Smooth muscle cell (in vitro differentiated cells): ENCODE measurements around the gene SBK2. TPM values are rescaled to one million over a fixed set of nuclear protein-coding genes. Genes with fewer than 3 reads are reported as not detected.

Experiments
- DNase-seq: peaks from one replicate; lab custom pipeline; 2025; ENCODE audit not compliant: unreplicated experiment; lab: John Stamatoyannopoulos, UW
- H2AFZ ChIP-seq: fragments of 200-600 bp; sonication (generic); 2 replicates; pipeline ENCODE4 v1.6.0; 2016; ENCODE audit warnings: antibody characterized with exemption, low read depth, mild to moderate bottlenecking
- H3F3A ChIP-seq: fragments of 200-600 bp; sonication (generic); 2 replicates; pipeline ENCODE4 v1.6.0; 2017; ENCODE audit warnings: antibody characterized with exemption, low read depth
- H3K27ac ChIP-seq: fragments of 200-600 bp; sonication (generic); 2 replicates; pipeline ENCODE4 v1.5.1; 2016; ENCODE audit warnings: low read depth, mild to moderate bottlenecking
- H3K27me3 ChIP-seq: fragments of 200-600 bp; sonication (generic); 2 replicates; pipeline ENCODE4 v1.6.1; 2016; ENCODE audit warnings: low read depth, mild to moderate bottlenecking
- H3K36me3 ChIP-seq: fragments of 200-600 bp; sonication (generic); 2 replicates; pipeline ENCODE4 v1.5.1; 2016; ENCODE audit warnings: low read depth
- H3K4me1 ChIP-seq: fragments of 200-600 bp; sonication (generic); 2 replicates; pipeline ENCODE4 v1.5.1; 2016; ENCODE audit warnings: low read depth
- H3K4me2 ChIP-seq: fragments of 200-600 bp; sonication (generic); 2 replicates; pipeline ENCODE4 v1.6.0; 2016; ENCODE audit warnings: mild to moderate bottlenecking
- H3K4me3 ChIP-seq: fragments of 200-600 bp; sonication (generic); 2 replicates; pipeline ENCODE4 v1.5.1; 2016; ENCODE audit warnings: mild to moderate bottlenecking
- H3K79me2 ChIP-seq: fragments of 200-600 bp; sonication (generic); 2 replicates; pipeline ENCODE4 v1.6.0; 2016; ENCODE audit warnings: low read depth, mild to moderate bottlenecking
- H3K9ac ChIP-seq: fragments of 200-600 bp; sonication (generic); 2 replicates; pipeline ENCODE4 v1.6.0; 2016; ENCODE audit warnings: low read depth
- H3K9me3 ChIP-seq: fragments of 200-600 bp; sonication (generic); replicated peaks from 2 replicates; pipeline ENCODE4 v1.5.1; 2016; ENCODE audit warnings: low read depth
- H4K20me1 ChIP-seq: fragments of 200-600 bp; sonication (generic); 2 replicates; pipeline ENCODE4 v1.6.0; 2016; ENCODE audit warnings: low read depth
- CTCF ChIP-seq: fragments of 200-600 bp; sonication (generic); IDR thresholded peaks from 2 replicates; pipeline ENCODE4 v1.5.1; 2017; ENCODE audit warnings: borderline replicate concordance, mild to moderate bottlenecking, antibody characterized with exemption; ENCODE audit not compliant: insufficient read depth, poor library complexity, severe bottlenecking
- WGBS: methylation state at CpG from one replicate; pipeline ENCODE4 v1.1.7; 2016; ENCODE audit warnings: low lambda C conversion rate; 5-methylcytosine and 5-hydroxymethylcytosine counted together
- polyA plus RNA-seq: library from polyadenylated mRNA; unstranded; fragments of >200 nt; fragmentation: Nextera tagmentation; extraction: Ambion mirVana; gene quantifications from 2 replicates; pipeline ENCODE4 v1.2.1, GENCODE V29; 2016
- total RNA-seq: library from RNA; depleted of rRNA; stranded (reverse); fragments of >200 nt; gene quantifications from 2 replicates; pipeline ENCODE4 v1.2.3, GENCODE V29; 2014

SBK2 gene
- total and polyA plus RNA-seq, 2 experiments from 2014 or later, result not detected

- Histone ChIP-seq H3K9ac (no peak overlapping the region), H3K27me3 (no peaks in the 10 kb centered on the region), H3K4me3 (no peak overlapping the region), H3K27ac (no peak overlapping the region), H3K9me3 (no peaks in the 10 kb centered on the region), H3K79me2 (no peaks in the 10 kb centered on the region), H3K4me1 (no peaks in the 10 kb centered on the region), H3K36me3 (no peaks in the 10 kb centered on the region), H4K20me1 (no peaks in the 10 kb centered on the region), H2AFZ (no peak overlapping the region), H3K4me2 (no peak overlapping the region), H3F3A (no peaks in the 10 kb centered on the region)
- WGBS, result 100% methylated on average over 1 of the region's 56 CpGs
- no peak for TF ChIP-seq CTCF
- DNase-seq, result no peak
Observed at GRCh38 chr19:55529636-55530234, 7.2 kb downstream of the SBK2 start.

- no peak overlapping the region for H3K4me2 ChIP-seq
- no peaks in the 10 kb centered on the region for H3K27me3 ChIP-seq
- no peak overlapping the region for H2AFZ ChIP-seq
- no peak for DNase-seq
- no peak overlapping the region for H3K9ac ChIP-seq
- WGBS, result 59% methylated on average over 15 of the region's 15 CpGs
- no peak for TF ChIP-seq CTCF
- H3K4me3 ChIP-seq, result no peak overlapping the region
- no peaks in the 10 kb centered on the region for H3K36me3 ChIP-seq
- H3K9me3 ChIP-seq, result no peaks in the 10 kb centered on the region
- H4K20me1 ChIP-seq, result no peaks in the 10 kb centered on the region
- no peaks in the 10 kb centered on the region for H3K4me1 ChIP-seq
- no peaks in the 10 kb centered on the region for H3K79me2 ChIP-seq
- H3F3A ChIP-seq, result no peaks in the 10 kb centered on the region
- no peak overlapping the region for H3K27ac ChIP-seq
Observed at GRCh38 chr19:55528030-55528803, 8.7 kb downstream of the SBK2 start.

- no peaks in the 10 kb centered on the region for H4K20me1 ChIP-seq
- no peak overlapping the region for H3K4me2 ChIP-seq
- DNase-seq, result no peak
- H3K27me3 ChIP-seq, result no peaks in the 10 kb centered on the region
- H3K4me3 ChIP-seq, result no peak overlapping the region
- H3K27ac ChIP-seq, result no peak overlapping the region
- no peak for TF ChIP-seq CTCF
- no peaks in the 10 kb centered on the region for H3F3A ChIP-seq
- no peaks in the 10 kb centered on the region for H3K36me3 ChIP-seq
- 85% methylated on average over 21 of the region's 22 CpGs for WGBS
- H3K9me3 ChIP-seq, result no peaks in the 10 kb centered on the region
- H3K79me2 ChIP-seq, result no peaks in the 10 kb centered on the region
- H2AFZ ChIP-seq, result no peak overlapping the region
- H3K9ac ChIP-seq, result no peak overlapping the region
- H3K4me1 ChIP-seq, result no peaks in the 10 kb centered on the region
Observed at GRCh38 chr19:55527197-55528029, 9.5 kb downstream of the SBK2 start.
